HG03571 (cell line): ENCODE results near the gene UBE2J2.

Source experiments
- ATAC-seq: cut with Tn5 transposase; IDR thresholded peaks from one replicate; pipeline ENCODE4 v1.9.1; 2021; ENCODE audit not compliant: unreplicated experiment

The UBE2J2 gene

GRCh38 chr1:1282998-1283397, 9.3 kb upstream of the UBE2J2 start:
- no peak for ATAC-seq

- no peak for ATAC-seq
Observed at GRCh38 chr1:1281533-1282321, 8.1 kb upstream of the UBE2J2 start.

DNA sequence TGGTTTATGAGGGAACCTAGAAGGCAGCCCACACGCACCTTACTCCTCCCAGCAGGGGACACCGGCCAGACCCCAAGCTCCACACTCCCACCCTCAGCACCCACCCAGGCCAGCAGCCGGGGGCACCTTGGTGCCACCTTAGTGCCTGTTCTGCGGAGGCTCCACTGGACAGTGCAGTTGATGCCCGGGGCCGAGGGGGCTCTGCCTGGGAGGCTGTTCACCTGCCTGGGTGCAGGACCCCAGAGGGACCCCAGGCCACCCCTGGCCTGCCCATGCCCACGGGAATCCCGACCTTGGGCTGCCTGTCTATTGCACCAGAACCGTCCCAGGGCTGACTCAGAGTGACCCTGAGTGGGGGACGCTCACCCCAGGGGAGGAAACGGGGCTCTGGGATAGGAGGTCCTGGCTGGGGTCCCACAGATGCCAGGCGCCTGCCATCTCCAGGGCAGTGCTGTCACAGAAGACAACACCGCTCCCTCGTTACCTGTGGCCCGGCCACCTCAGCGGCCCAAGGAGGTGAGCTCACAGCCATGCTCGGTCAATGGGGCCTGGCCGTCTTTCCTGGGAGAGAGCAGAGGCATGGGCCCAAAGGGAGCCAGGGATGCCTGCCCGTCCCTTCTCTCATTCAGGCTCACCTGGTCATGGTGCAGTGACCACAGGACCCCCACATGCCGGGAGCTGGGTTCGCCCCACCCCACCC, 7.3 kb upstream of the UBE2J2 start:
- no peak for ATAC-seq

GRCh38 chr1:1279028-1279427, 5.4 kb upstream of the UBE2J2 start:
- no peak for ATAC-seq

GRCh38 chr1:1278620-1279019, 5.0 kb upstream of the UBE2J2 start:
- no peak for ATAC-seq

DNA sequence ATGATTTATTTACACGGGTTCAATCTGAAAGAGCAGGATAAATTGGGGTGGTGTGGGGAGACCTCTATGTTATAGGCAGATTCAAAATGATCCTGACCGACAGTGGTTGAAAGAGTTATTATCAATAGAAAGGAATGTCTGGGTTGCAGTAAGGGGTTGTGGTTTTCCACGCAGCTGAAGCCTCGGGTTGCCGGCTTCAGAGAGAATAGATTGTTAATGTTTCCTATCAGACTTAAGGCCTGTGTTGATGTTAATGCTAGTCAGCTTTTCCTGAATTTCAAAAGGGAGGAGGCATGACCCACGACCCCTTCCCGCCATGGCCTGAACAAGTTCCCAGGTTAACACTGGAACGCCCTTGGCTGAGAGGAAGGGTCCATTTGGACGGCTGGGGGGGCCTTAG, 2.2 kb upstream of the UBE2J2 start:
- no peak for ATAC-seq

GRCh38 chr1:1274931-1275431, 1.3 kb upstream of the UBE2J2 start:
- ATAC-seq: no peak

DNA sequence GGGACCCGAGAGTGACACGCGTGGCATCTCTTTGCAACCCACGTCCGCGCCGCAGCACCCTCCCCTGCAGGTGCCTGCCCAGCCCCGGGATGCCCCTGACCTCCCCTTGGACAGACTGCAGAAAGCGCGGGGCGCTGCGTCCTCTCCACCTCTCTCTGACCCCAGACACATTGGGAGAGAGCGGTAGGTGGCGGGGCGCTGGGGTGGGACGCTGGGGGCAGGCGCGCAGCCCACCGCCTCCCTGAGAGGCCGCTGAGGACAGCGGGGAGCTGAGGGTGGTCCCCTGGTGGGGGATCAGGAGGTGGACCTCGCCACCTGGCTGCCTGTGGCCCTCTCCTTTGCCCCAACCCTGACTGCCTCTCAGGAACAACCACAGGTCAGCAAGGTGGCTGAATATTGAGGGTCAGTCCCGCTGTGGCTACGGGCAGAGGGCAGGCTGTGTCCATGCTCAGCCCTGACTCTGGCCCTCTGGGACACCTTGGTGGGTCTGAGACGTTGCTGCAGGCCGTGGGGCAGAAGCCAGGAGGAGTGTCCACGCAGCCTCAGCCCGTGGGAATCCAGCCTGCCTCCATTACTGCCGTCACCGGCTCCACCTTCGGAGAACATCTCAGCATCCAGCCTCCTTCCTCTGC, 761 bp upstream of the UBE2J2 start:
- ATAC-seq: no peak

DNA sequence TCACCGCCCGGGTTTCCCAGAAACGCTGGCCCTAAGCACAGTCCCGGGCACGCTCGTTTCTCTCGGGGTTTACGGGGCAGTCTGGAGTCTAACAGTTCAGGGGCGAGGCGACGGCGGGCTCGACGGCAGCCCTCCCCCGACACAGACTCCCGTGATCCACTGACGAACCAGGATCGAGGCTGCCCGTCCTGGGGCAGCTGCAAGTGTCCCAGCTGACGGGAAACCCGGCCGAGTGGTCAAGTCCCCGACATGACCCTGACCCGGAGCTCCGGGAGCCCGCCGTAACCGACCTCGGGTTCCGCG, 494 bp downstream of the UBE2J2 start:
- ATAC-seq: peak; percentile 9

GRCh38 chr1:1272341-1273208, 1.1 kb downstream of the UBE2J2 start:
- ATAC-seq: no peak

GRCh38 chr1:1270813-1271212, 2.8 kb downstream of the UBE2J2 start:
- no peak for ATAC-seq

- ATAC-seq: no peak
Observed at GRCh38 chr1:1268284-1268682, 5.4 kb downstream of the UBE2J2 start.

GRCh38 chr1:1267488-1268283, 6.0 kb downstream of the UBE2J2 start:
- no peak for ATAC-seq

- no peak for ATAC-seq
Observed at GRCh38 chr1:1264868-1265272, 8.8 kb downstream of the UBE2J2 start.

DNA sequence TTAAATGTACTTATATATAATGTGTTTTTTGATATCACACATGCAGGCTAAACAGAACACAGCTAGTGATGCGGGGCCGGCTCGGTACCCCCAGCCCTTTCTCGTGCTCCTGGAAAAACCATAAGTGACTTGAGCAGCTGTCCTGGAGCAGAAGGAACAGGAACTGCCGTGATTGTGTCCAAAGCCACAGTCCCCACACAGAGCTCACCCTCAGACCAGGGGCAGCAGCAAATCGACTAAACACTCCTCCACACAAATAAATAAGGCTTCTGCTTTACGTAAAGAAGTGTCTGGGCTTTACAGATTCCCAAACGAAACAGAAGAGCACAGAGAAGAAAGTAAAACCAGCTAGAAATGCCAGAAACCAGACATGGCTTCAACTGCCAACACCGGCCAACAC, 9.6 kb downstream of the UBE2J2 start:
- no peak for ATAC-seq

DNA sequence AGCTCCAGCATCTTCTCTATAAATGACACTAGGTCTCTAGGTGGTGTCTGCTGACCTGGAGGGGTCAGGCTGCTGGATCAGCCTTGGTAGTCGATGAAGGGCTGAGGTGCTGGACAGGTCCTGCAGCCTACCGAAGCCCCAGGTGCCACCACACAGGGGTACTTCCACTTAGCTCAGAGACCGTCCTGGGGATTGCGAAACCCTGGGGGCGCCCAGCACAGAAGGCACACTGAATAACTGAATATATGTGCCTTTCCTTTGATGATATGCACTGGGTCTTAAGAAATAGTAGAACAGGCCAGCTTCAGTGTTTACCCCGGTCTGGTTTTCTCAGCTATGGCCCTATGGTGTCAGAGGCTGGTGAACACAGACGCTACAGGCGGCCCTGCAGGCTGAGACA, 10.9 kb downstream of the UBE2J2 start:
- ATAC-seq: no peak

DNA sequence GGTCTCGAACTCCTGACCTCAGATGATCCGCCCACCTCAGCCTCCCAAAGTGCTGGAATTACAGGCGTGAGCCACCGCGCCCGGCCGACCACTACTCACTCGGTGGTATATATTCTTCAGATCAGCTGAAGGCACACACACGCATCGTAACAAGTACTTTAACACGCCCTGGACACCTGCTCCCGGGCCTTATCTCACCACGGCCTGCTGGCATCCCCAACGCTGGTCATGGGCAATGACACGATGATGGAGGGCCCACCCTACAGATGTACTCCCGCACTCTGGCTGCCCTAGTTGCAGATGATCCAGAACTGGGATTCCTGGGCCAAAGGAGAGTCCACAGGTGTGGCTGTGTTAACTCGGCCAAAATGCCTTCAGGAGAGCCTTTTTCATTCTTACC, 11.6 kb downstream of the UBE2J2 start:
- ATAC-seq: no peak

GRCh38 chr1:1260843-1261560, 12.7 kb downstream of the UBE2J2 start:
- ATAC-seq: no peak

GRCh38 chr1:1259951-1260600, 13.6 kb downstream of the UBE2J2 start:
- no peak for ATAC-seq
